Kidney (tissue), 14 donors: ENCODE data around the gene MAGEB1. TPM values are rescaled to one million over a fixed set of nuclear protein-coding genes. Genes with fewer than 3 reads are reported as not detected.

ENCODE experiments used
- DNase-seq, 5 donors: peaks; one replicate each; pipeline ENCODE4 v3.0.0-alpha.2; 2013 to 2020
- FAIRE-seq: peaks from 2 replicates; lab custom pipeline; 2012; peaks lifted over from hg19 to GRCh38; lab: Jason Lieb, UNC
- H3K27ac ChIP-seq, 2 donors: one replicate each; pipeline ENCODE4 v1.7.0; 2013; ENCODE audit warnings: low read depth in 2 of 2, low read length in 2 of 2, inconsistent platforms in 1 of 2
- H3K27me3 ChIP-seq: one replicate; pipeline ENCODE4 v1.7.1; 2013; ENCODE audit warnings: low read length, inconsistent platforms; ENCODE audit not compliant: control insufficient read depth, insufficient read depth
- H3K36me3 ChIP-seq, 3 donors: one replicate each; pipeline versions ENCODE4 v1.7.0 to v1.7.1; 2013; ENCODE audit warnings: low read length in 3 of 3, control low read depth in 1 of 3, inconsistent platforms in 1 of 3; ENCODE audit not compliant: insufficient read depth in 3 of 3, control insufficient read depth in 2 of 3
- H3K4me1 ChIP-seq, 3 donors: one replicate each; pipeline versions ENCODE4 v1.7.0 to v1.7.1; 2013; ENCODE audit warnings: low read length in 3 of 3, inconsistent platforms in 1 of 3, low read depth in 1 of 3; ENCODE audit not compliant: control insufficient read depth in 2 of 3, insufficient read depth in 2 of 3
- H3K4me3 ChIP-seq, 3 donors: one replicate each; pipeline versions ENCODE4 v1.7.0 to v1.8.1; 2013; ENCODE audit warnings: low read length in 3 of 3, control low read depth in 1 of 3, inconsistent platforms in 1 of 3
- H3K9ac ChIP-seq, 3 donors: one replicate each; pipeline versions ENCODE4 v1.7.0 to v1.7.1; 2013; ENCODE audit warnings: low read length in 3 of 3, control low read depth in 1 of 3, inconsistent platforms in 1 of 3
- H3K9me3 ChIP-seq, 3 donors: one replicate each; pipeline versions ENCODE4 v1.7.0 to v1.7.1; 2013; ENCODE audit warnings: low read length in 3 of 3, control low read depth in 1 of 3, inconsistent platforms in 1 of 3; ENCODE audit not compliant: control insufficient read depth in 2 of 3, insufficient read depth in 1 of 3
- intact Hi-C: fragments of 100-400 bp; cut with DNase I; formaldehyde crosslinking; loops from one replicate; pipeline ENCODE4 v1.11.1; 2022
- polyA plus RNA-seq: library from polyadenylated mRNA; stranded (reverse); fragments of 350-450 nt; fragmentation: Illumina TruSeq; extraction: RNeasy Lipid Tissue Mini Kit (QIAGEN cat#74804); gene quantifications from one replicate; pipeline ENCODE4 v1.2.3, GENCODE V29; 2014; ENCODE audit warnings: low read depth, low replicate concordance; ENCODE audit not compliant: insufficient read depth
- total RNA-seq: library from RNA; stranded (reverse); fragmentation: NEBNext Ultra II Directional; extraction: Animal tissue kit (Norgen Biotek cat#: 25700); gene quantifications from one replicate; pipeline ENCODE4 v1.2.1, GENCODE V29; 2021
- TF ChIP-seq, protein P1 (sequence below): IDR thresholded peaks from 3 replicates; pipeline ENCODE4 v1.5.1; 2012; ENCODE audit warnings: mild to moderate bottlenecking, moderate library complexity, borderline replicate concordance; ENCODE audit not compliant: insufficient read depth; ENCODE audit errors: extremely low read depth
- donor health status: control.
- donor health status: control.
- donor health status: control.
- donor health status: control.
- donor health status: control.
- donor health status: DM: yes; HTN: yes; CAD: no.
- donor health status: Normal renal cell carcinoma (clear cell type).

MAGEB1 gene
- total and polyA plus RNA-seq, 2 donors from 2014 or later, result not detected

DNA sequence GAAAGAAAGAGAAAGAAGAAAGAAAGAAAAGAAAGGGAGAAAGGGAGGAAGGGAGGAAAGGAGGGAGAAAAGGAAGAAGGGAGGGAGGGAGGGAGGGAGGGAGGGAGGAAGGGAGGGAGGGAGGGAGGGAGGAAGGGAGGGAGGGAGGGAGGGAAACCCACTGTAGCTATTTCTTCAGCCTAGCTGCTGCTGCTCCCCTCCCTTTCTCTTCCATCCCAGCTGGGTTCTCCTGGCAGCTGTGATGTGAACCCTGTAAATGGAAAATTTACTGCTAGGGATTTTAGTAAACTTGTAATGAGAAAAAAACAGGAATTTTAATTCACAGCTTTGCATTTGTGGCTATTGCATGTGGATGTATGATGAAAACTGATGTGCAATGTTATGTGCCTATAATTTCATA, 54.3 kb downstream of the MAGEB1 start:
- Histone ChIP-seq H3K9ac (no peak overlapping the region), H3K9me3 (no peaks in the 10 kb centered on the region), H3K27ac (no peak overlapping the region), H3K27me3 (no peaks in the 10 kb centered on the region), H3K4me1 (no peaks in the 10 kb centered on the region), H3K4me3 (no peak overlapping the region), H3K36me3 (no peaks in the 10 kb centered on the region)
- TF ChIP-seq, protein P1, sequence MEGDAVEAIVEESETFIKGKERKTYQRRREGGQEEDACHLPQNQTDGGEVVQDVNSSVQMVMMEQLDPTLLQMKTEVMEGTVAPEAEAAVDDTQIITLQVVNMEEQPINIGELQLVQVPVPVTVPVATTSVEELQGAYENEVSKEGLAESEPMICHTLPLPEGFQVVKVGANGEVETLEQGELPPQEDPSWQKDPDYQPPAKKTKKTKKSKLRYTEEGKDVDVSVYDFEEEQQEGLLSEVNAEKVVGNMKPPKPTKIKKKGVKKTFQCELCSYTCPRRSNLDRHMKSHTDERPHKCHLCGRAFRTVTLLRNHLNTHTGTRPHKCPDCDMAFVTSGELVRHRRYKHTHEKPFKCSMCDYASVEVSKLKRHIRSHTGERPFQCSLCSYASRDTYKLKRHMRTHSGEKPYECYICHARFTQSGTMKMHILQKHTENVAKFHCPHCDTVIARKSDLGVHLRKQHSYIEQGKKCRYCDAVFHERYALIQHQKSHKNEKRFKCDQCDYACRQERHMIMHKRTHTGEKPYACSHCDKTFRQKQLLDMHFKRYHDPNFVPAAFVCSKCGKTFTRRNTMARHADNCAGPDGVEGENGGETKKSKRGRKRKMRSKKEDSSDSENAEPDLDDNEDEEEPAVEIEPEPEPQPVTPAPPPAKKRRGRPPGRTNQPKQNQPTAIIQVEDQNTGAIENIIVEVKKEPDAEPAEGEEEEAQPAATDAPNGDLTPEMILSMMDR, result no peak
- DNase-seq (peak in 2 of 5 donors; percentile 16 to 39), FAIRE-seq (no peak)
- intact Hi-C loops, result no loop called here

Other genes starting within 250 kb of the MAGEB1 start
- gene MAGEB2, start 31.6 kb upstream of the MAGEB1 start, total RNA-seq, result 0.16 TPM
- not detected for gene MAGEB2, start 31.6 kb upstream of the MAGEB1 start, polyA plus RNA-seq
- not detected for gene MAGEB3, start 16.5 kb upstream of the MAGEB1 start, total RNA-seq
- not detected for gene MAGEB3, start 16.5 kb upstream of the MAGEB1 start, polyA plus RNA-seq
- gene MAGEB4, start 5.1 kb upstream of the MAGEB1 start, total RNA-seq, result not detected
- not detected for gene MAGEB4, start 5.1 kb upstream of the MAGEB1 start, polyA plus RNA-seq
- 0.16 TPM for gene NR0B1, start 62.2 kb downstream of the MAGEB1 start, total RNA-seq
- not detected for gene NR0B1, start 62.2 kb downstream of the MAGEB1 start, polyA plus RNA-seq